Subcutaneous abdominal adipose tissue (tissue), 5 donors: Measurements from ENCODE around the gene NDUFA7.
A peak's percentile ranks its signal among the peaks of the same experiment; 100 is the strongest.
"Not testable (repeated sequence)": the region's sequence is repeated elsewhere in the genome, so short reads cannot be mapped to it uniquely, and the experiment has no call there.

Experiments
- H3K27ac ChIP-seq: one replicate; pipeline ENCODE4 v1.7.0; 2013; ENCODE audit warnings: low read depth, mild to moderate bottlenecking, inconsistent platforms, low read length, moderate library complexity
- H3K27me3 ChIP-seq, 5 donors: one replicate each; pipeline ENCODE4 v1.7.0; 2013; ENCODE audit warnings: low read length in 5 of 5, inconsistent platforms in 1 of 5; ENCODE audit not compliant: control insufficient read depth in 5 of 5, insufficient read depth in 4 of 5
- H3K36me3 ChIP-seq, 5 donors: one replicate each; pipeline ENCODE4 v1.7.0; 2013; ENCODE audit warnings: low read length in 5 of 5; ENCODE audit not compliant: control insufficient read depth in 5 of 5, insufficient read depth in 5 of 5
- H3K4me1 ChIP-seq, 5 donors: one replicate each; pipeline ENCODE4 v1.7.0; 2013; ENCODE audit warnings: low read length in 5 of 5, mild to moderate bottlenecking in 3 of 5, moderate library complexity in 1 of 5; ENCODE audit not compliant: control insufficient read depth in 5 of 5, insufficient read depth in 5 of 5
- H3K4me3 ChIP-seq, 5 donors: one replicate each; pipeline ENCODE4 v1.7.0; 2013; ENCODE audit warnings: low read length in 5 of 5, low read depth in 1 of 5
- H3K9ac ChIP-seq, 5 donors: one replicate each; pipeline ENCODE4 v1.7.0; 2013; ENCODE audit warnings: low read length in 5 of 5, mild to moderate bottlenecking in 4 of 5, moderate library complexity in 3 of 5
- H3K9me3 ChIP-seq, 5 donors: one replicate each; pipeline ENCODE4 v1.7.0; 2013; ENCODE audit warnings: low read length in 5 of 5; ENCODE audit not compliant: control insufficient read depth in 5 of 5
- donor health status: healthy.
- donor health status: healthy.
- donor health status: healthy.
- donor health status: healthy.
- donor health status: healthy.

Gene NDUFA7

GRCh38 chr19:8319807-8320520, 1.2 kb downstream of the NDUFA7 start:
- H3K36me3 ChIP-seq = peaks cover 0 to 43% (median 37%) of the 10 kb centered on the region in 5 donors
- H3K9ac ChIP-seq = peak overlapping the region; percentile 92 to 99 (median 98)
- H3K27ac ChIP-seq = peak overlapping the region; percentile 89
- H3K9me3 ChIP-seq = no peaks in the 10 kb centered on the region
- H3K4me3 ChIP-seq = peak overlapping the region; percentile 82 to 99 (median 97)
- H3K27me3 ChIP-seq = no peaks in the 10 kb centered on the region
- H3K4me1 ChIP-seq = peaks cover 7 to 49% (median 39%) of the 10 kb centered on the region in 5 donors

- Histone ChIP-seq H3K36me3 (peaks cover 0 to 45% (median 37%) of the 10 kb centered on the region in 5 donors), H3K4me1 (peaks cover 7 to 39% (median 37%) of the 10 kb centered on the region in 5 donors)
- not testable (repeated sequence) for H3K4me3 ChIP-seq, H3K27me3 ChIP-seq, H3K27ac ChIP-seq, H3K9me3 ChIP-seq, H3K9ac ChIP-seq
Measured at GRCh38 chr19:8318835-8319234, 2.3 kb downstream of the NDUFA7 start.

- Histone ChIP-seq H3K9ac (peak overlapping the region in 1 of 5 donors; percentile 48), H3K4me1 (peaks cover 6 to 30% (median 23%) of the 10 kb centered on the region in 5 donors), H3K27ac (no peak overlapping the region), H3K9me3 (no peaks in the 10 kb centered on the region), H3K27me3 (no peaks in the 10 kb centered on the region), H3K4me3 (no peak overlapping the region), H3K36me3 (peaks cover 0 to 48% (median 33%) of the 10 kb centered on the region in 5 donors)
Measured at GRCh38 chr19:8316351-8317125, 4.6 kb downstream of the NDUFA7 start.

- not testable (repeated sequence) for H3K27me3 ChIP-seq, H3K9ac ChIP-seq, H3K9me3 ChIP-seq, H3K27ac ChIP-seq, H3K4me3 ChIP-seq
- peaks cover 0 to 62% (median 46%) of the 10 kb centered on the region in 5 donors for H3K36me3 ChIP-seq
- H3K4me1 ChIP-seq = peaks cover 2 to 28% (median 16%) of the 10 kb centered on the region in 5 donors
Measured at GRCh38 chr19:8314981-8315640, 6.1 kb downstream of the NDUFA7 start.

GRCh38 chr19:8311461-8312260, 9.5 kb downstream of the NDUFA7 start:
- peak overlapping the region in 1 of 5 donors; percentile 21 for H3K4me3 ChIP-seq
- H3K36me3 ChIP-seq = peaks cover 0 to 68% (median 53%) of the 10 kb centered on the region in 5 donors
- H3K9ac ChIP-seq = peak overlapping the region in 1 of 5 donors; percentile 44
- H3K27ac ChIP-seq = peak overlapping the region; percentile 9
- H3K9me3 ChIP-seq = no peaks in the 10 kb centered on the region
- H3K27me3 ChIP-seq = no peaks in the 10 kb centered on the region
- H3K4me1 ChIP-seq = peaks cover 9 to 50% (median 38%) of the 10 kb centered on the region in 5 donors

- Histone ChIP-seq H3K36me3 (peaks cover 0 to 59% (median 45%) of the 10 kb centered on the region in 5 donors), H3K9ac (no peak overlapping the region), H3K4me3 (no peak overlapping the region), H3K27me3 (no peaks in the 10 kb centered on the region), H3K9me3 (no peaks in the 10 kb centered on the region), H3K27ac (peak overlapping the region; percentile 9), H3K4me1 (peaks cover 11 to 57% (median 44%) of the 10 kb centered on the region in 5 donors)
Measured at GRCh38 chr19:8310342-8311055, 10.7 kb downstream of the NDUFA7 start.

GRCh38 chr19:8308891-8309291, 12.3 kb downstream of the NDUFA7 start:
- peak overlapping the region in 4 of 5 donors; percentile 61 to 81 (median 78) for H3K4me3 ChIP-seq
- H3K36me3 ChIP-seq = peaks cover 0 to 43% (median 32%) of the 10 kb centered on the region in 5 donors
- H3K9me3 ChIP-seq = no peaks in the 10 kb centered on the region
- no peaks in the 10 kb centered on the region for H3K27me3 ChIP-seq
- peaks cover 11 to 64% (median 44%) of the 10 kb centered on the region in 5 donors for H3K4me1 ChIP-seq
- peak overlapping the region; percentile 50 for H3K27ac ChIP-seq
- H3K9ac ChIP-seq = peak overlapping the region in 2 of 5 donors; percentile 3 to 68

GRCh38 chr19:8307965-8308866, 13.0 kb downstream of the NDUFA7 start, which contains the start of gene CD320:
Gene CD320, minus strand, starts transcription at chr19:8308358. Its CDS starts 68 bp downstream, at chr19:8308290.
- H3K9me3 ChIP-seq = no peaks in the 10 kb centered on the region
- H3K4me3 ChIP-seq = peak within 1 kb of the TSS; percentile 61 to 81 (median 77)
- H3K27ac ChIP-seq = peak within 1 kb of the TSS; percentile 50
- no peaks in the 10 kb centered on the region for H3K27me3 ChIP-seq
- H3K36me3 ChIP-seq = peaks cover 0 to 37% (median 25%) of the 10 kb centered on the region in 5 donors
- peak within 1 kb of the TSS in 4 of 5 donors; percentile 48 to 87 (median 67) for H3K9ac ChIP-seq
- H3K4me1 ChIP-seq = peaks cover 11 to 64% (median 44%) of the 10 kb centered on the region in 5 donors
